ENCODE results near the gene BEX3. TPM values are rescaled to one million over a fixed set of nuclear protein-coding genes. Genes with fewer than 3 reads are reported as not detected.
A peak's percentile ranks its signal among the peaks of the same experiment; 100 is the strongest.
"Not testable (repeated sequence)": the region's sequence is repeated elsewhere in the genome, so short reads cannot be mapped to it uniquely, and the experiment has no call there.

The BEX3 gene
- total and polyA plus RNA-seq, 5 donors from 2014 or later = 29.2 to 166 (median 143) TPM

GRCh38 chrX:103399744-103400143 lies 23.4 kb downstream of the BEX3 start:
- no peak for ATAC-seq (ENCODE audit: low read depth in 2 of 2)
- Histone ChIP-seq H3K9me3 (ENCODE audit: control insufficient read depth in 2 of 2, low read length in 2 of 2) (no peaks in the 10 kb centered on the region), H3K27me3 (ENCODE audit: control insufficient read depth, insufficient read depth, low read length) (no peaks in the 10 kb centered on the region), H3K27ac (ENCODE audit: insufficient read depth, low read length, poor library complexity, severe bottlenecking) (no peak overlapping the region), H3K4me1 (ENCODE audit: control insufficient read depth, insufficient read depth, low read length, poor library complexity, severe bottlenecking) (no peaks in the 10 kb centered on the region), H3K36me3 (ENCODE audit: control insufficient read depth, insufficient read depth, low read length) (no peaks in the 10 kb centered on the region), H3K4me3 (ENCODE audit: low read depth, low read length) (no peak overlapping the region)
- no peak overlapping the region for H3K4me3 Mint-ChIP-seq
- H3K36me3 Mint-ChIP-seq = no peaks in the 10 kb centered on the region
- no peaks in the 10 kb centered on the region for H3K9me3 Mint-ChIP-seq
- peaks cover 0 to 9% (median 7%) of the 10 kb centered on the region in 4 donors for H3K4me1 Mint-ChIP-seq
- no peak overlapping the region for H3K27ac Mint-ChIP-seq
- DNase-seq = no peak
- H3K27me3 Mint-ChIP-seq = peaks cover 7% of the 10 kb centered on the region

- no peaks in the 10 kb centered on the region for H3K36me3 Mint-ChIP-seq
- H3K27ac Mint-ChIP-seq = no peak overlapping the region
- no peak for DNase-seq
- H3K36me3 ChIP-seq (ENCODE audit: control insufficient read depth, insufficient read depth, low read length) = no peaks in the 10 kb centered on the region
- no peaks in the 10 kb centered on the region for H3K4me1 ChIP-seq (ENCODE audit: control insufficient read depth, insufficient read depth, low read length, poor library complexity, severe bottlenecking)
- H3K4me3 Mint-ChIP-seq = no peak overlapping the region
- no peaks in the 10 kb centered on the region for H3K27me3 ChIP-seq (ENCODE audit: control insufficient read depth, insufficient read depth, low read length)
- H3K27ac ChIP-seq (ENCODE audit: insufficient read depth, low read length, poor library complexity, severe bottlenecking) = no peak overlapping the region
- no peaks in the 10 kb centered on the region for H3K9me3 ChIP-seq (ENCODE audit: control insufficient read depth in 2 of 2, low read length in 2 of 2)
- no peak overlapping the region for H3K4me3 ChIP-seq (ENCODE audit: low read depth, low read length)
- peaks cover 0 to 14% (median 10%) of the 10 kb centered on the region in 4 donors for H3K4me1 Mint-ChIP-seq
- no peak for ATAC-seq (ENCODE audit: low read depth in 2 of 2)
- no peaks in the 10 kb centered on the region for H3K9me3 Mint-ChIP-seq
- peaks cover 7% of the 10 kb centered on the region for H3K27me3 Mint-ChIP-seq
Observed at GRCh38 chrX:103400931-103401330, 24.6 kb downstream of the BEX3 start.

- Histone ChIP-seq H3K27me3 (ENCODE audit: control insufficient read depth, insufficient read depth, low read length) (no peaks in the 10 kb centered on the region), H3K4me1 (ENCODE audit: control insufficient read depth, insufficient read depth, low read length, poor library complexity, severe bottlenecking) (no peaks in the 10 kb centered on the region), H3K4me3 (ENCODE audit: low read depth, low read length) (peak overlapping the region; percentile 43), H3K9me3 (ENCODE audit: control insufficient read depth in 2 of 2, low read length in 2 of 2) (no peaks in the 10 kb centered on the region), H3K27ac (ENCODE audit: insufficient read depth, low read length, poor library complexity, severe bottlenecking) (no peak overlapping the region), H3K36me3 (ENCODE audit: control insufficient read depth, insufficient read depth, low read length) (no peaks in the 10 kb centered on the region)
- peaks cover 0 to 16% (median 10%) of the 10 kb centered on the region in 4 donors for H3K4me1 Mint-ChIP-seq
- H3K4me3 Mint-ChIP-seq = peak overlapping the region in 3 of 4 donors; percentile 82 to 83 (median 82)
- no peaks in the 10 kb centered on the region for H3K36me3 Mint-ChIP-seq
- DNase-seq (peak; percentile 19 to 77 (median 38)), ATAC-seq (ENCODE audit: low read depth in 2 of 2) (peak; percentile 37 to 44)
- no peaks in the 10 kb centered on the region for H3K9me3 Mint-ChIP-seq
- H3K27ac Mint-ChIP-seq = peak overlapping the region in 2 of 3 donors; percentile 6 to 82
- H3K27me3 Mint-ChIP-seq = peaks cover 7% of the 10 kb centered on the region
Observed at GRCh38 chrX:103404231-103405008, 28.1 kb downstream of the BEX3 start.

GRCh38 chrX:103405009-103405333 lies 28.6 kb downstream of the BEX3 start:
- DNase-seq (no peak), ATAC-seq (ENCODE audit: low read depth in 2 of 2) (no peak)
- Mint-ChIP-seq H3K9me3 (no peaks in the 10 kb centered on the region), H3K4me1 (peaks cover 0 to 16% (median 10%) of the 10 kb centered on the region in 4 donors), H3K4me3 (peak overlapping the region in 3 of 4 donors; percentile 82 to 83 (median 82)), H3K36me3 (no peaks in the 10 kb centered on the region), H3K27ac (peak overlapping the region in 2 of 3 donors; percentile 6 to 82), H3K27me3 (peaks cover 7% of the 10 kb centered on the region)
- no peak overlapping the region for H3K27ac ChIP-seq (ENCODE audit: insufficient read depth, low read length, poor library complexity, severe bottlenecking)
- no peaks in the 10 kb centered on the region for H3K27me3 ChIP-seq (ENCODE audit: control insufficient read depth, insufficient read depth, low read length)
- H3K4me3 ChIP-seq (ENCODE audit: low read depth, low read length) = peak overlapping the region; percentile 43
- H3K36me3 ChIP-seq (ENCODE audit: control insufficient read depth, insufficient read depth, low read length) = no peaks in the 10 kb centered on the region
- H3K4me1 ChIP-seq (ENCODE audit: control insufficient read depth, insufficient read depth, low read length, poor library complexity, severe bottlenecking) = no peaks in the 10 kb centered on the region
- no peaks in the 10 kb centered on the region for H3K9me3 ChIP-seq (ENCODE audit: control insufficient read depth in 2 of 2, low read length in 2 of 2)

- Mint-ChIP-seq H3K4me1 (peaks cover 0 to 16% (median 10%) of the 10 kb centered on the region in 4 donors), H3K9me3 (no peaks in the 10 kb centered on the region), H3K36me3 (no peaks in the 10 kb centered on the region), H3K4me3 (peak overlapping the region in 1 of 4 donors; percentile 2), H3K27ac (no peak overlapping the region), H3K27me3 (peaks cover 7% of the 10 kb centered on the region)
- no peak overlapping the region for H3K27ac ChIP-seq (ENCODE audit: insufficient read depth, low read length, poor library complexity, severe bottlenecking)
- H3K4me1 ChIP-seq (ENCODE audit: control insufficient read depth, insufficient read depth, low read length, poor library complexity, severe bottlenecking) = no peaks in the 10 kb centered on the region
- no peaks in the 10 kb centered on the region for H3K27me3 ChIP-seq (ENCODE audit: control insufficient read depth, insufficient read depth, low read length)
- no peaks in the 10 kb centered on the region for H3K9me3 ChIP-seq (ENCODE audit: control insufficient read depth in 2 of 2, low read length in 2 of 2)
- H3K4me3 ChIP-seq (ENCODE audit: low read depth, low read length) = no peak overlapping the region
- DNase-seq = no peak
- ATAC-seq (ENCODE audit: low read depth in 2 of 2) = no peak
- H3K36me3 ChIP-seq (ENCODE audit: control insufficient read depth, insufficient read depth, low read length) = no peaks in the 10 kb centered on the region
Observed at GRCh38 chrX:103406256-103406655, 29.9 kb downstream of the BEX3 start.

- no peaks in the 10 kb centered on the region for H3K27me3 ChIP-seq (ENCODE audit: control insufficient read depth, insufficient read depth, low read length)
- no peaks in the 10 kb centered on the region for H3K36me3 ChIP-seq (ENCODE audit: control insufficient read depth, insufficient read depth, low read length)
- DNase-seq (no peak), ATAC-seq (ENCODE audit: low read depth in 2 of 2) (no peak)
- H3K4me1 ChIP-seq (ENCODE audit: control insufficient read depth, insufficient read depth, low read length, poor library complexity, severe bottlenecking) = no peaks in the 10 kb centered on the region
- H3K4me1 Mint-ChIP-seq = peaks cover 0 to 16% (median 10%) of the 10 kb centered on the region in 4 donors
- H3K9me3 Mint-ChIP-seq = no peaks in the 10 kb centered on the region
- no peak overlapping the region for H3K4me3 ChIP-seq (ENCODE audit: low read depth, low read length)
- no peaks in the 10 kb centered on the region for H3K9me3 ChIP-seq (ENCODE audit: control insufficient read depth in 2 of 2, low read length in 2 of 2)
- no peaks in the 10 kb centered on the region for H3K36me3 Mint-ChIP-seq
- no peak overlapping the region for H3K27ac ChIP-seq (ENCODE audit: insufficient read depth, low read length, poor library complexity, severe bottlenecking)
- no peak overlapping the region for H3K4me3 Mint-ChIP-seq
- H3K27me3 Mint-ChIP-seq = no peaks in the 10 kb centered on the region
- no peak overlapping the region for H3K27ac Mint-ChIP-seq
Observed at GRCh38 chrX:103407776-103408175, 31.4 kb downstream of the BEX3 start.

- H3K27me3 Mint-ChIP-seq; H3K4me1 ChIP-seq (ENCODE audit: control insufficient read depth, insufficient read depth, low read length, poor library complexity, severe bottlenecking); H3K27me3 ChIP-seq (ENCODE audit: control insufficient read depth, insufficient read depth, low read length); H3K4me3 Mint-ChIP-seq; H3K9me3 ChIP-seq (ENCODE audit: control insufficient read depth in 2 of 2, low read length in 2 of 2); H3K27ac ChIP-seq (ENCODE audit: insufficient read depth, low read length, poor library complexity, severe bottlenecking); H3K4me1 Mint-ChIP-seq; ATAC-seq (ENCODE audit: low read depth in 2 of 2); H3K36me3 ChIP-seq (ENCODE audit: control insufficient read depth, insufficient read depth, low read length); DNase-seq; H3K27ac Mint-ChIP-seq; H3K4me3 ChIP-seq (ENCODE audit: low read depth, low read length); H3K36me3 Mint-ChIP-seq; H3K9me3 Mint-ChIP-seq: not testable (repeated sequence)
Observed at GRCh38 chrX:103411721-103412120, 35.4 kb downstream of the BEX3 start.
